Activated B cell treated with CpG ODN at 0.5 μM for 24 hours (primary cell): ENCODE data around the gene TIGIT. TPM values are rescaled to one million over a fixed set of nuclear protein-coding genes. Genes with fewer than 3 reads are reported as not detected.
"Not testable (repeated sequence)": the region's sequence is repeated elsewhere in the genome, so short reads cannot be mapped to it uniquely, and the experiment has no call there.

Source experiments
- ATAC-seq: fragments of 200-7000 bp; cut with Tn5 transposase; one replicate; pipeline ENCODE4 v1.10.0; 2021; ENCODE audit warnings: low read depth, mild to moderate bottlenecking, moderate library complexity
- CTCF ChIA-PET: fragments of 350-600 bp; sonication (Branson Sonifier 250); formaldehyde crosslinking; loops from one replicate; lab custom pipeline; 2021; ENCODE audit warnings: antibody characterized with exemption; lab: Charles Lee
- POLR2A ChIA-PET: fragments of 350-600 bp; sonication (Branson Sonifier 250); formaldehyde crosslinking; loops from one replicate; lab custom pipeline; 2021; ENCODE audit warnings: antibody characterized with exemption; lab: Charles Lee
- DNase-seq: peaks from one replicate; pipeline ENCODE4 v3.0.0; 2022
- H3K27ac Mint-ChIP-seq: one replicate; pipeline ENCODE4 v1.8.0; 2020; ENCODE audit warnings: mixed read lengths
- H3K27me3 Mint-ChIP-seq: one replicate; pipeline ENCODE4 v1.8.0; 2021; ENCODE audit warnings: mixed read lengths
- H3K36me3 Mint-ChIP-seq: one replicate; pipeline ENCODE4 v1.8.0; 2021; ENCODE audit warnings: low read depth, mixed read lengths
- H3K4me1 Mint-ChIP-seq: one replicate; pipeline ENCODE4 v1.8.0; 2021; ENCODE audit warnings: mixed read lengths
- H3K4me3 Mint-ChIP-seq: one replicate; pipeline ENCODE4 v1.8.0; 2020; ENCODE audit warnings: mild to moderate bottlenecking, mixed read lengths
- H3K9me3 Mint-ChIP-seq: one replicate; pipeline ENCODE4 v1.8.0; 2020; ENCODE audit warnings: mixed read lengths
- intact Hi-C: fragments of 100-400 bp; cut with micrococcal nuclease; formaldehyde crosslinking; loops from one replicate; pipeline ENCODE4 v1.15.1; 2024
- total RNA-seq: library from RNA; stranded (reverse); gene quantifications from 2 replicates; pipeline ENCODE4 v1.2.3, GENCODE V29; 2022
- TF ChIP-seq, protein P1 (sequence below): fragments of 200-600 bp; IDR thresholded peaks from one replicate; pipeline ENCODE4 v1.8.0; 2022; ENCODE audit warnings: antibody characterized with exemption, mild to moderate bottlenecking

The TIGIT gene
- total RNA-seq, 1 donor from 2014 or later = 3.3 TPM

DNA sequence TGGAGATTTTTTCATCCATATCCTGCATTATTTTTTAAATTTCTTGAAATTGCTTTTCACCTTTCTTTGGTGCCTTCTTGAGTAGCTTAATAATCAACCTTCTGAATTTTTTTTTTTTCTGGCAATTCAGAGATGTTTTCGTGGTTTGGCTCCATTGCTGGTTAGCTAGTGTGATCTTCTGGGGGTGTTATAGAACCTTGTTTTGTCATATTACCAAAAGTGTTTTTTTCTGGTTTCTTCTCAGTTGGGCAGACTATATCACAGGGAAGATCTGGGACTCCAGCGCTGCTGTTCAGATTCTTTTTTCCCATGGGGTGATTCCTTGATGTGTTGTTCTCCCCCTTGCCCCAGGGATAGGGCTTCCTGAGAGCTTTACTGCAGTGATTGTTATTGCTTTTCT, 23.8 kb upstream of the TIGIT start:
- Mint-ChIP-seq H3K36me3 (peaks cover 2% of the 10 kb centered on the region), H3K4me1 (no peaks in the 10 kb centered on the region), H3K4me3 (no peak overlapping the region), H3K27ac (no peak overlapping the region), H3K9me3 (peaks cover 22% of the 10 kb centered on the region), H3K27me3 (no peaks in the 10 kb centered on the region)
- no peak for DNase-seq
- intact Hi-C loops = no loop called here
- ChIA-PET CTCF (no interaction called here), POLR2A (no interaction called here)
- ATAC-seq = no peak
- TF ChIP-seq, protein P1, sequence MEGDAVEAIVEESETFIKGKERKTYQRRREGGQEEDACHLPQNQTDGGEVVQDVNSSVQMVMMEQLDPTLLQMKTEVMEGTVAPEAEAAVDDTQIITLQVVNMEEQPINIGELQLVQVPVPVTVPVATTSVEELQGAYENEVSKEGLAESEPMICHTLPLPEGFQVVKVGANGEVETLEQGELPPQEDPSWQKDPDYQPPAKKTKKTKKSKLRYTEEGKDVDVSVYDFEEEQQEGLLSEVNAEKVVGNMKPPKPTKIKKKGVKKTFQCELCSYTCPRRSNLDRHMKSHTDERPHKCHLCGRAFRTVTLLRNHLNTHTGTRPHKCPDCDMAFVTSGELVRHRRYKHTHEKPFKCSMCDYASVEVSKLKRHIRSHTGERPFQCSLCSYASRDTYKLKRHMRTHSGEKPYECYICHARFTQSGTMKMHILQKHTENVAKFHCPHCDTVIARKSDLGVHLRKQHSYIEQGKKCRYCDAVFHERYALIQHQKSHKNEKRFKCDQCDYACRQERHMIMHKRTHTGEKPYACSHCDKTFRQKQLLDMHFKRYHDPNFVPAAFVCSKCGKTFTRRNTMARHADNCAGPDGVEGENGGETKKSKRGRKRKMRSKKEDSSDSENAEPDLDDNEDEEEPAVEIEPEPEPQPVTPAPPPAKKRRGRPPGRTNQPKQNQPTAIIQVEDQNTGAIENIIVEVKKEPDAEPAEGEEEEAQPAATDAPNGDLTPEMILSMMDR = no peak

DNA sequence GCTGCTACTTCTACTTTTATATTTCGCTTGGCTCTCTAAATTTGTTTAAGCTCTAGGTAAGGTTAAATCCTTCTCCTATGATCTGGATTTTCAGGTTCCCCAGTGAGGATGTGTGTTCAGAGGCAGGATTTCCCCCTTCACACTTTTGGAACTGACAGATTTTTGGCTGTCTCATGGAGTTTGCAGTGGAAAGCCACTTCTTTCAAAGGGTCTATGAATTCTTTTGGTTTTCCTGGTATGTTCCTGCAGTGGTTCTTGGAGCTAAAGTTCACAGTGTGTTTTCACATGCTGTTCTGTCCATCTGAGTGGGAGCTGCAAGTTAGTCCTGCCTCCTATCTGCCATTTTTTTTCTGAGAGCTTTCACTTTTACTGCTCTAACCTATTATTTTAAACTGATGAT, 21.6 kb upstream of the TIGIT start:
- Mint-ChIP-seq H3K4me3 (no peak overlapping the region), H3K36me3 (peaks cover 2% of the 10 kb centered on the region), H3K27ac (no peak overlapping the region), H3K9me3 (peaks cover 17% of the 10 kb centered on the region), H3K27me3 (no peaks in the 10 kb centered on the region), H3K4me1 (no peaks in the 10 kb centered on the region)
- ATAC-seq (no peak), DNase-seq (no peak)
- intact Hi-C loops = no loop called here
- CTCF ChIA-PET = no interaction called here
- POLR2A ChIA-PET = interaction anchor here (1.0 kb wide), 1 partner anchor 59 kb away, joined by 3 read pairs; no protein-coding TSS in a partner anchor
- TF ChIP-seq, protein P1 = no peak

DNA sequence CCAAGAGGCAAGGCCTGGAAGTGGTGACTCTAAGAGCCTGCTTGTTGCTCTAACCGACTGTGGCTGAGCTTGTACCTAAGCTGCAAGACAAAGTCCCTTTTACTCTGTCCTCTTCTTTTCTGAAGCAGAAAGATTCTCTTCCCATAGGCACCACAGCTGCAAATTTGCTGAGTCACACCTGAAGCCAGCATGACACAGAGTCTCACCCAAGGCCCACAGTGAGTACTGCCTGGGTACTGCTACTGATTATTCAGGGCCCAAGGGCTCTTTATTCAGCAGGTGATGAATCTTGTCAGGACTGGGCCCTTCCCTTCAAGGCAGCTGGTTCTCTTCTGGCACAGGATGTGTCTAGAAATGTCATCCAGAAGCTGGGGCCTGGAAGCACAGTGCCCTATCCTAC, 18.9 kb upstream of the TIGIT start:
- TF ChIP-seq, protein P1 = no peak
- H3K4me3 Mint-ChIP-seq = no peak overlapping the region
- intact Hi-C loops = no loop called here
- DNase-seq = no peak
- no peaks in the 10 kb centered on the region for H3K36me3 Mint-ChIP-seq
- no peak overlapping the region for H3K27ac Mint-ChIP-seq
- ChIA-PET POLR2A (no interaction called here), CTCF (interaction anchor here (1.6 kb wide), 1 partner anchor 16 kb away, joined by 3 read pairs; no protein-coding TSS in a partner anchor)
- no peaks in the 10 kb centered on the region for H3K4me1 Mint-ChIP-seq
- no peaks in the 10 kb centered on the region for H3K27me3 Mint-ChIP-seq
- H3K9me3 Mint-ChIP-seq = peaks cover 4% of the 10 kb centered on the region
- no peak for ATAC-seq

DNA sequence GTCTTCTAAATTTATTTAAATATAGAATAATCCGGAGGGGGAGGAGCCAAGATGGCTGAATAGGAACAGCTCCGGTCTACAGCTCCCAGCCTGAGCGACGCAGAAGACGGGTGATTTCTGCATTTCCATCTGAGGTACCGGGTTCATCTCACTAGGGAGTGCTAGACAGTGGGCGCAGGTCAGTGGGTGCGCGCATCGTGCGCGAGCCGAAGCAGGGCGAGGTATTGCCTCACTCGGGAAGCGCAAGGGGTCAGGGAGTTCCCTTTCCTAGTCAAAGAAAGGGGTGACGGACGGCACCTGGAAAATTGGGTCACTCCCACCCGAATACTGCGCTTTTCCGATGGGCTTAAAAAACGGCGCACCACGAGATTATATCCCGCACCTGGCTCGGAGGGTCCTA, 17.0 kb upstream of the TIGIT start:
- intact Hi-C loops, H3K36me3 Mint-ChIP-seq, ATAC-seq, H3K27me3 Mint-ChIP-seq, POLR2A ChIA-PET, H3K4me1 Mint-ChIP-seq, H3K9me3 Mint-ChIP-seq, H3K4me3 Mint-ChIP-seq, H3K27ac Mint-ChIP-seq, DNase-seq, CTCF ChIA-PET: not testable (repeated sequence)

DNA sequence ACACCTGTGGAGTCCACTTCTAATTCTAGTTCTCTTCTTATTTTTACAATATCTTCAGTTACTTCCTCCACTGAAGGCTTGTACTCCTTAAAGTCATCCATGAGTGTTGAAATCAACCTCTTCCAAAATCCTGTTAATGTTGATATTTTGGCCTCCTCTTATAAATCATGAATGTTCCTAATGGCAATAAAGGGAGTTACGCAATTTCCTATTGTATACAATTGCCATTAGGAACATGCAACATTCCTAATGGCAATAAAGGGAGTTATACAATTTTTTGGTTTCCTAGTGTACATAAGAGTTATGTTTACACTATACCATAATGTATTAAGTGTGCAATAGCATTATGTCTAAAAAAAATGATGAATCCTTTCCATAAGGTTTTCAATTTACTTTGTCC, 9.2 kb upstream of the TIGIT start:
- ChIA-PET POLR2A (interaction anchor here (1.2 to 1.4 kb wide), 3 partner anchors 13 to 134 kb away, joined by 3 to 7 read pairs (median 6); no protein-coding TSS in a partner anchor), CTCF (interaction anchor here (0.6 to 1.2 kb wide), 4 partner anchors 40 to 130 kb away, joined by 3 to 4 read pairs (median 3); no protein-coding TSS in a partner anchor)
- no peaks in the 10 kb centered on the region for H3K36me3 Mint-ChIP-seq
- no peak for DNase-seq
- H3K4me1 Mint-ChIP-seq = peaks cover 13% of the 10 kb centered on the region
- no peak overlapping the region for H3K4me3 Mint-ChIP-seq
- H3K27ac Mint-ChIP-seq = no peak overlapping the region
- H3K9me3 Mint-ChIP-seq = peaks cover 2% of the 10 kb centered on the region
- no peak for ATAC-seq
- TF ChIP-seq, protein P1 = no peak
- H3K27me3 Mint-ChIP-seq = no peaks in the 10 kb centered on the region
- intact Hi-C loops = no loop called here
